ENCODE measurements around the gene TGM2. TPM values are rescaled to one million over a fixed set of nuclear protein-coding genes. Genes with fewer than 3 reads are reported as not detected.

TGM2 gene
- total RNA-seq, 1 experiment from 2014 or later, result 1.5 TPM

DNA sequence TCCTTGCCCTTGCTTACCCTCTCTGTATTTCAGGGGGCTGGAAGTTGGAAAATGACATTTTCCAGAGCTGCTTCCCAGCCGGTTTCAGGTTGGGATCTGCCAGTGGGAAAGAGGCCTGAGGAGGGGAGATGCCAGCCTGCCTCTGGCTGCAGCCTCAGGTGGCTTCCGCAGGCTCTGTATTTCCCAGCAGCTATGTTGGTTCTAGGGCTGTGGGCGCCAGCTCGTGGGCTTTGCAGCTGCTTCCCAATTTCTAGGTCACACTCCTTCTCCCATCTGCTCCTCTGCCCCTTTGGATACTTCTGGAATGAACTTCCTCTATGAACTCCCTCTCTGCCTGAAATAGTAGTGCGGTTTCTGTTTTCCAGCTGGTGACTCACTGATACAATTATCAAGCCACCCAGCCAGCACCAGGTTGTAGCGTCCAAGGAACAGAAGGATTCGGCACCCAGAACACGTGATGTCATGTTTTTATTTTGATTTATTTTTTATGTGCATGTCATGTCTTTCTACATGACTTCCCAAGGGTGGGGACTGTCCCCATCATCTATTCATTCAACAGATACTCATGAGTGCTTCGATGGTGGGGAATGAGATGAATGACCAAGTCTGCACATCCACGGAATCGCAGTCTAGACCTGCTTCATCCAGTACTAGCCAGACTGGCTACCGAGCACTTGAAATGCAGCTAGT is 38.0 kb downstream of the TGM2 start:
- BruUV-seq (replicated peaks), result no TSS peak
- Mint-ChIP-seq H3K36me3 (ENCODE audit: insufficient read depth, unreplicated experiment) (no peaks in the 10 kb centered on the region), H3K4me3 (ENCODE audit: unreplicated experiment) (no peak overlapping the region), H3K27ac (ENCODE audit: low read depth, unreplicated experiment) (no peak overlapping the region), H3K27me3 (ENCODE audit: insufficient read depth, unreplicated experiment) (no peaks in the 10 kb centered on the region), H3K4me1 (ENCODE audit: insufficient read depth, unreplicated experiment) (peaks cover 25% of the 10 kb centered on the region), H3K9me3 (ENCODE audit: unreplicated experiment) (no peaks in the 10 kb centered on the region)
- peak; percentile 82 for DNase-seq (ENCODE audit: unreplicated experiment)
- ChIA-PET POLR2A (interaction anchor here (0.5 to 2.3 kb wide), 7 partner anchors 13 to 1786 kb away, joined by 3 to 6 read pairs (median 4); no protein-coding TSS in a partner anchor), CTCF (interaction anchor here (0.7 to 1.9 kb wide), 5 partner anchors 13 to 142 kb away, joined by 3 to 6 read pairs (median 3); no protein-coding TSS in a partner anchor)
- intact Hi-C loops (cut with micrococcal nuclease), result no loop called here
- TF ChIP-seq, protein P1, sequence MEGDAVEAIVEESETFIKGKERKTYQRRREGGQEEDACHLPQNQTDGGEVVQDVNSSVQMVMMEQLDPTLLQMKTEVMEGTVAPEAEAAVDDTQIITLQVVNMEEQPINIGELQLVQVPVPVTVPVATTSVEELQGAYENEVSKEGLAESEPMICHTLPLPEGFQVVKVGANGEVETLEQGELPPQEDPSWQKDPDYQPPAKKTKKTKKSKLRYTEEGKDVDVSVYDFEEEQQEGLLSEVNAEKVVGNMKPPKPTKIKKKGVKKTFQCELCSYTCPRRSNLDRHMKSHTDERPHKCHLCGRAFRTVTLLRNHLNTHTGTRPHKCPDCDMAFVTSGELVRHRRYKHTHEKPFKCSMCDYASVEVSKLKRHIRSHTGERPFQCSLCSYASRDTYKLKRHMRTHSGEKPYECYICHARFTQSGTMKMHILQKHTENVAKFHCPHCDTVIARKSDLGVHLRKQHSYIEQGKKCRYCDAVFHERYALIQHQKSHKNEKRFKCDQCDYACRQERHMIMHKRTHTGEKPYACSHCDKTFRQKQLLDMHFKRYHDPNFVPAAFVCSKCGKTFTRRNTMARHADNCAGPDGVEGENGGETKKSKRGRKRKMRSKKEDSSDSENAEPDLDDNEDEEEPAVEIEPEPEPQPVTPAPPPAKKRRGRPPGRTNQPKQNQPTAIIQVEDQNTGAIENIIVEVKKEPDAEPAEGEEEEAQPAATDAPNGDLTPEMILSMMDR (IDR thresholded peaks at IDR 0.05; ENCODE audit: unreplicated experiment), result no peak

- ChIA-PET CTCF (interaction anchor here (0.6 to 1.9 kb wide), 4 partner anchors 12 to 230 kb away, joined by 4 to 6 read pairs (median 5); no protein-coding TSS in a partner anchor), POLR2A (interaction anchor here (0.5 to 2.3 kb wide), 10 partner anchors 9 to 1787 kb away, joined by 3 to 6 read pairs (median 4); no protein-coding TSS in a partner anchor)
- H3K27me3 Mint-ChIP-seq (ENCODE audit: insufficient read depth, unreplicated experiment), result no peaks in the 10 kb centered on the region
- TF ChIP-seq, protein P1 (IDR thresholded peaks at IDR 0.05; ENCODE audit: unreplicated experiment), result no peak
- DNase-seq (ENCODE audit: unreplicated experiment), result peak; percentile 91
- no peaks in the 10 kb centered on the region for H3K9me3 Mint-ChIP-seq (ENCODE audit: unreplicated experiment)
- no peaks in the 10 kb centered on the region for H3K36me3 Mint-ChIP-seq (ENCODE audit: insufficient read depth, unreplicated experiment)
- intact Hi-C loops (cut with micrococcal nuclease), result no loop called here
- no TSS peak for BruUV-seq (replicated peaks)
- no peak overlapping the region for H3K27ac Mint-ChIP-seq (ENCODE audit: low read depth, unreplicated experiment)
- no peak overlapping the region for H3K4me3 Mint-ChIP-seq (ENCODE audit: unreplicated experiment)
- H3K4me1 Mint-ChIP-seq (ENCODE audit: insufficient read depth, unreplicated experiment), result peaks cover 25% of the 10 kb centered on the region
Observed at GRCh38 chr20:38126146-38126921, 38.7 kb downstream of the TGM2 start.

DNA sequence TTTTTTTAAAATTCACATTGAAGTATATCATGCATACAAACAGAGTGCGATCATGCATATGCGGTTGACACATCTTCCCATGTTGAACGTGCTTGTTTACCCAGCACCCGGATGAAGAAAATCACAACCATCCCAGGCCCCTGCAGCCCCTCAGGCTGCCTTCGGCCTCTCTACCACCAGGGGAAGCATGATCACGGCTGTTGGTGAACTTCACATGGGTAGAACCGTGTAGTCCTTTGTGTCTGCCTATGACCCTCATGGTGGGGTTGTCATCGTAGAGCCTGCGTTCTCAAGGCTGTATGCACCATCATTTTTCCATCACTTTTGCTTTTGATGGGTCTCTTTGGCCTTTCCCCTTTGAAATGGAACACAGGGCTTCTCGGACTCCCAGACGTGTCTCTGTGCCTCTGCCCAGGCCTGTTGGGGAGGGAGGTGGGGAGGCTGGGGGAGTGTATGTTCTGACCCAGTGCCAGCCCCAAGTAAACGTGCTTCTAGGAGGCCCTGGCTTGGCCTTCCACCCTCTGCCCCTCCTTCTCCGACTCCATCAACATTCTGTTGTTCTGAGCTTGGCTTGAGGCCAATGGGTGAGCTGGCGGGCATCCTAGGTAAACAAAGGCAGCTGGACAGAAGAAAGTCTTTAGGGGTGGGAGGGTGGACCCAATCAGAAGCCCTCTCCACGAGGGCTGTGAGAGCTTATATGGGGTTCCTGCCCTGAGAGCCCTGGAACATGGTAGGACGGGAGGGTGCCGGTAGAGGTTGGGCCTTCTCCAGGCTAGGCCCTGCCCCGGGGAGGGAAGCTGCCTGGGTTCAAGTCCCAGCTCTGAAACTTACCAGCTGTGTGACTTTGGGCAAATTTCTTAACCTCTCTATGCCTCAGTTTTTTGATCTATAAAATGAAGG is 39.7 kb downstream of the TGM2 start:
- H3K4me1 Mint-ChIP-seq (ENCODE audit: insufficient read depth, unreplicated experiment), result peaks cover 25% of the 10 kb centered on the region
- BruUV-seq (replicated peaks), result no TSS peak
- DNase-seq (ENCODE audit: unreplicated experiment), result peak; percentile 93
- H3K9me3 Mint-ChIP-seq (ENCODE audit: unreplicated experiment), result no peaks in the 10 kb centered on the region
- no peak overlapping the region for H3K27ac Mint-ChIP-seq (ENCODE audit: low read depth, unreplicated experiment)
- ChIA-PET CTCF (interaction anchor here (1.1 kb wide), 1 partner anchor 18 kb away, joined by 4 read pairs; no protein-coding TSS in a partner anchor), POLR2A (interaction anchor here (1.1 to 1.5 kb wide), 3 partner anchors 8 to 15 kb away, joined by 3 to 4 read pairs (median 4); no protein-coding TSS in a partner anchor)
- no peak overlapping the region for H3K4me3 Mint-ChIP-seq (ENCODE audit: unreplicated experiment)
- intact Hi-C loops (cut with micrococcal nuclease), result no loop called here
- H3K36me3 Mint-ChIP-seq (ENCODE audit: insufficient read depth, unreplicated experiment), result no peaks in the 10 kb centered on the region
- H3K27me3 Mint-ChIP-seq (ENCODE audit: insufficient read depth, unreplicated experiment), result no peaks in the 10 kb centered on the region
- TF ChIP-seq, protein P1 (IDR thresholded peaks at IDR 0.05; ENCODE audit: unreplicated experiment), result no peak

Measured in MCF 10A (cell line).